HEK293T (cell line): Measurements from ENCODE around the gene PHAX.
"Not testable (repeated sequence)": the region's sequence is repeated elsewhere in the genome, so short reads cannot be mapped to it uniquely, and the experiment has no call there.

Source experiments
- CTCF ChIA-PET: fragments of 350-600 bp; formaldehyde crosslinking; extraction: SDS; loops from one replicate; lab custom pipeline; 2021; ENCODE audit warnings: antibody characterized with exemption, inconsistent platforms; lab: Yijun Ruan, JAX
- POLR2A ChIA-PET: fragments of 350-600 bp; formaldehyde crosslinking; extraction: SDS; loops from one replicate; lab custom pipeline; 2020; ENCODE audit warnings: antibody characterized with exemption, inconsistent platforms; lab: Yijun Ruan, JAX
- DNase-seq: peaks from one replicate; pipeline ENCODE4 v3.0.0; 2012; ENCODE audit warnings: mixed read lengths; ENCODE audit errors: extremely low spot score
- ARNT ChIP-seq: fragments of 450-650 bp; IDR thresholded peaks from 2 replicates; pipeline ENCODE4 v1.6.1; 2017; ENCODE audit warnings: mild to moderate bottlenecking
- BHLHE40 ChIP-seq: fragments of 450-650 bp; IDR thresholded peaks from 2 replicates; pipeline ENCODE4 v1.6.1; 2016; ENCODE audit warnings: mild to moderate bottlenecking, moderate library complexity, borderline replicate concordance
- CTBP1 ChIP-seq: fragments of 450-650 bp; IDR thresholded peaks from 2 replicates; pipeline ENCODE4 v1.6.1; 2016; ENCODE audit warnings: borderline replicate concordance
- ELF4 ChIP-seq: fragments of 450-650 bp; IDR thresholded peaks from 2 replicates; pipeline ENCODE4 v1.6.1; 2017; ENCODE audit warnings: antibody characterized with exemption
- FOXA1 ChIP-seq: fragments of 450-650 bp; IDR thresholded peaks from 2 replicates; pipeline ENCODE4 v1.6.1; 2016; ENCODE audit warnings: mild to moderate bottlenecking
- FOXK2 ChIP-seq: fragments of 450-650 bp; IDR thresholded peaks from 2 replicates; pipeline ENCODE4 v1.6.1; 2016; ENCODE audit warnings: mild to moderate bottlenecking
- FOXM1 ChIP-seq: fragments of 450-650 bp; IDR thresholded peaks from 2 replicates; pipeline ENCODE4 v1.6.1; 2017; ENCODE audit warnings: mild to moderate bottlenecking, borderline replicate concordance
- HDGF ChIP-seq: fragments of 450-650 bp; IDR thresholded peaks from 2 replicates; pipeline ENCODE4 v1.6.1; 2017; ENCODE audit warnings: antibody characterized with exemption, borderline replicate concordance
- L3MBTL2 ChIP-seq: fragments of 450-650 bp; conservative IDR thresholded peaks from 2 replicates; pipeline ENCODE4 v1.6.1; 2016; ENCODE audit warnings: mild to moderate bottlenecking
- LEF1 ChIP-seq: fragments of 450-650 bp; IDR thresholded peaks from 2 replicates; pipeline ENCODE4 v1.6.1; 2017; ENCODE audit warnings: mild to moderate bottlenecking, borderline replicate concordance
- NFRKB ChIP-seq: fragments of 450-650 bp; IDR thresholded peaks from 2 replicates; pipeline ENCODE4 v1.6.1; 2016; ENCODE audit warnings: mild to moderate bottlenecking, moderate library complexity
- PKNOX1 ChIP-seq: fragments of 450-650 bp; IDR thresholded peaks from 2 replicates; pipeline ENCODE4 v1.6.1; 2016
- SP1 ChIP-seq: fragments of 450-650 bp; IDR thresholded peaks from 2 replicates; pipeline ENCODE4 v1.6.1; 2017
- SUZ12 ChIP-seq: fragments of 450-650 bp; IDR thresholded peaks from 2 replicates; pipeline ENCODE4 v1.6.1; 2016; ENCODE audit warnings: mild to moderate bottlenecking
- TARDBP ChIP-seq: fragments of 450-650 bp; IDR thresholded peaks from 2 replicates; pipeline ENCODE4 v1.6.1; 2016
- ZNF384 ChIP-seq: fragments of 450-650 bp; IDR thresholded peaks from 2 replicates; pipeline ENCODE4 v1.6.1; 2016

PHAX gene

GRCh38 chr5:126600631-126601511, at the start of gene PHAX:
Gene PHAX (plus strand): TSS chr5:126600947. CDS start chr5:126600963, 16 bp downstream.
- ChIA-PET POLR2A (interaction anchor here (0.8 to 1.3 kb wide), 3 partner anchors 22 to 178 kb away, joined by 4 to 6 read pairs (median 4); partner anchors contain the start of genes GRAMD2B and LMNB1), CTCF (interaction anchor here (0.6 to 1.2 kb wide), 6 partner anchors 9 to 1095 kb away, joined by 3 to 8 read pairs (median 3); no protein-coding TSS in a partner anchor)
- peak; percentile 89 for DNase-seq
- TF ChIP-seq CTBP1 (no peak), FOXA1 (no peak), ELF4 (peak; percentile 28; the same call in 1 of the 2 replicates)

GRCh38 chr5:126552614-126553013, 48.1 kb upstream of the PHAX start:
- no peak for DNase-seq
- ChIA-PET POLR2A (no interaction called here), CTCF (no interaction called here)
- no peak for TF ChIP-seq L3MBTL2
- TF ChIP-seq ELF4, result no peak
- TF ChIP-seq LEF1, result no peak
- no peak for TF ChIP-seq FOXA1
- no peak for TF ChIP-seq CTBP1
- no peak for TF ChIP-seq BHLHE40
- no peak for TF ChIP-seq TARDBP
- no peak for TF ChIP-seq ZNF384
- TF ChIP-seq PKNOX1, result no peak
- no peak for TF ChIP-seq HDGF
- no peak for TF ChIP-seq SUZ12
- no peak for TF ChIP-seq FOXM1
- TF ChIP-seq FOXK2, result no peak
- TF ChIP-seq ARNT, result no peak
- TF ChIP-seq SP1, result no peak
- no peak for TF ChIP-seq NFRKB

- CTCF ChIA-PET, POLR2A ChIA-PET, DNase-seq: not testable (repeated sequence)
These were observed 45.6 kb upstream of the PHAX start for GRCh38 chr5:126555101-126555500.

GRCh38 chr5:126561908-126562307, 38.8 kb upstream of the PHAX start:
- no peak for DNase-seq
- CTCF ChIA-PET, result no interaction called here
- POLR2A ChIA-PET, result no interaction called here
- TF ChIP-seq NFRKB (no peak), ZNF384 (no peak), SUZ12 (no peak), ELF4 (no peak), BHLHE40 (no peak), FOXA1 (no peak), FOXK2 (no peak), LEF1 (no peak), HDGF (no peak), ARNT (no peak), SP1 (no peak), FOXM1 (no peak), CTBP1 (no peak), L3MBTL2 (no peak), TARDBP (no peak)

GRCh38 chr5:126562823-126563222, 37.9 kb upstream of the PHAX start:
- TF ChIP-seq L3MBTL2 (no peak), PKNOX1 (no peak), SP1 (no peak), ZNF384 (no peak), LEF1 (no peak), NFRKB (no peak), FOXA1 (no peak), ELF4 (no peak), FOXM1 (no peak), ARNT (no peak), TARDBP (no peak), CTBP1 (no peak), HDGF (no peak), BHLHE40 (no peak), SUZ12 (no peak), FOXK2 (no peak)
- ChIA-PET CTCF (no interaction called here), POLR2A (no interaction called here)
- no peak for DNase-seq

- POLR2A ChIA-PET, result no interaction called here
- CTCF ChIA-PET, result interaction anchor here (0.7 kb wide), 1 partner anchor 13 kb away, joined by 3 read pairs; no protein-coding TSS in a partner anchor
- DNase-seq, result no peak
- no peak for TF ChIP-seq CTBP1
- TF ChIP-seq ELF4, result no peak
- TF ChIP-seq L3MBTL2, result no peak
- no peak for TF ChIP-seq HDGF
- TF ChIP-seq LEF1, result no peak
- TF ChIP-seq ARNT, result no peak
- no peak for TF ChIP-seq SUZ12
- TF ChIP-seq ZNF384, result no peak
These were observed 32.5 kb upstream of the PHAX start for GRCh38 chr5:126568206-126568755.
